Liver (tissue), 9 donors: ENCODE measurements around the gene KRTAP6-3. TPM values are rescaled to one million over a fixed set of nuclear protein-coding genes. Genes with fewer than 3 reads are reported as not detected.

Experiments
- DNase-seq: peaks from one replicate; pipeline ENCODE4 v3.0.0-alpha.2; 2017; ENCODE audit warnings: low spot score
- H3K27ac ChIP-seq, 2 donors: one replicate each; pipeline ENCODE4 v1.7.0; 2013; ENCODE audit warnings: inconsistent platforms in 2 of 2, low read length in 2 of 2, control low read depth in 1 of 2, low read depth in 1 of 2, mild to moderate bottlenecking in 1 of 2
- H3K27me3 ChIP-seq, 4 donors: one replicate each; pipeline versions ENCODE4 v1.6.1 to v1.7.0; 2013; ENCODE audit warnings: low read length in 3 of 4, inconsistent platforms in 1 of 4, mild to moderate bottlenecking in 1 of 4, moderate library complexity in 1 of 4; ENCODE audit not compliant: control insufficient read depth in 4 of 4, insufficient read depth in 4 of 4
- H3K36me3 ChIP-seq, 4 donors: one replicate each; pipeline versions ENCODE4 v1.6.1 to v1.7.0; 2013; ENCODE audit warnings: low read length in 3 of 4, mild to moderate bottlenecking in 3 of 4, low read depth in 1 of 4, moderate library complexity in 1 of 4; ENCODE audit not compliant: control insufficient read depth in 4 of 4, insufficient read depth in 3 of 4
- H3K4me1 ChIP-seq, 4 donors: one replicate each; pipeline versions ENCODE4 v1.6.1 to v1.7.0; 2013; ENCODE audit warnings: low read length in 3 of 4, mild to moderate bottlenecking in 3 of 4, moderate library complexity in 1 of 4; ENCODE audit not compliant: control insufficient read depth in 4 of 4, insufficient read depth in 4 of 4
- H3K4me3 ChIP-seq, 3 donors: one replicate each; pipeline versions ENCODE4 v1.6.1 to v1.7.0; 2013; ENCODE audit warnings: low read length in 3 of 3, control low read depth in 1 of 3, low read depth in 1 of 3, mild to moderate bottlenecking in 1 of 3
- H3K9ac ChIP-seq, 2 donors: one replicate each; pipeline ENCODE4 v1.7.0; 2013; ENCODE audit warnings: low read length in 2 of 2, mild to moderate bottlenecking in 2 of 2, moderate library complexity in 2 of 2, control low read depth in 1 of 2, low read depth in 1 of 2
- H3K9me3 ChIP-seq, 4 donors: one replicate each; pipeline versions ENCODE4 v1.6.1 to v1.7.0; 2013; ENCODE audit warnings: low read length in 3 of 4; ENCODE audit not compliant: control insufficient read depth in 4 of 4
- ATF3 ChIP-seq: IDR thresholded peaks from 2 replicates; pipeline ENCODE4 v1.6.1; 2016; ENCODE audit warnings: antibody characterized with exemption
- CTCF ChIP-seq: fragments of 150-350 bp; IDR thresholded peaks from 2 replicates; pipeline ENCODE4 v1.5.1; 2017; ENCODE audit warnings: improper control_type of control experiment, low read depth, low read length; ENCODE audit not compliant: missing input control
- FOXA1 ChIP-seq: IDR thresholded peaks from 2 replicates; pipeline ENCODE4 v1.6.1; 2016; ENCODE audit warnings: antibody characterized with exemption
- FOXA2 ChIP-seq: IDR thresholded peaks from 2 replicates; pipeline ENCODE4 v1.6.1; 2016; ENCODE audit warnings: antibody characterized with exemption
- GABPA ChIP-seq, 2 donors: IDR thresholded peaks in 1 of 2; conservative IDR thresholded peaks in 1 of 2; 2 replicates each; pipeline ENCODE4 v1.6.1; 2016; ENCODE audit warnings: antibody characterized with exemption in 2 of 2, mild to moderate bottlenecking in 1 of 2, moderate library complexity in 1 of 2
- HNF4G ChIP-seq: IDR thresholded peaks from 2 replicates; pipeline ENCODE4 v1.6.1; 2016; ENCODE audit warnings: antibody characterized with exemption
- JUND ChIP-seq, 2 donors: IDR thresholded peaks; 2 replicates each; pipeline ENCODE4 v1.6.1; 2016; ENCODE audit warnings: antibody characterized with exemption in 2 of 2
- MAX ChIP-seq: IDR thresholded peaks from 2 replicates; pipeline ENCODE4 v1.6.1; 2016; ENCODE audit warnings: antibody characterized with exemption
- RAD21 ChIP-seq, 2 donors: IDR thresholded peaks; 2 replicates each; pipeline ENCODE4 v1.6.1; 2016; ENCODE audit warnings: antibody characterized with exemption in 2 of 2, mild to moderate bottlenecking in 2 of 2
- REST ChIP-seq: IDR thresholded peaks from 2 replicates; pipeline ENCODE4 v1.6.1; 2016; ENCODE audit warnings: antibody characterized with exemption, mild to moderate bottlenecking
- TAF1 ChIP-seq: conservative IDR thresholded peaks from 2 replicates; pipeline ENCODE4 v1.6.1; 2016; ENCODE audit warnings: antibody characterized with exemption, mild to moderate bottlenecking
- ZBTB33 ChIP-seq: IDR thresholded peaks from 2 replicates; pipeline ENCODE4 v1.6.1; 2016; ENCODE audit warnings: antibody characterized with exemption
- WGBS: extraction: QIAGEN DNeasy Blood & Tissue Kit; methylation state at CpG from one replicate; pipeline ENCODE4 v1.1.7; 2013; 5-methylcytosine and 5-hydroxymethylcytosine counted together
- polyA plus RNA-seq, 2 donors: library from polyadenylated mRNA; stranded (reverse) in 1 of 2; unstranded in 1 of 2; fragments of 200-250 nt in 1 of 2; fragments of >200 nt in 1 of 2; fragmentation: Nextera tagmentation in 1 of 2; extraction: Ambion mirVana in 1 of 2; gene quantifications; one replicate each; pipeline versions ENCODE4 v1.2.1 to v1.2.3, GENCODE V29; 2013 to 2015
- total RNA-seq, 2 donors: library from RNA; depleted of rRNA; stranded (reverse); fragments of >200 nt; gene quantifications; one replicate each; pipeline ENCODE4 v1.2.3, GENCODE V29; 2014
- donor health status: healthy.
- donor health status: healthy.
- donor health status: healthy.
- donor health status: healthy.
- donor health status: healthy.

The KRTAP6-3 gene
- total and polyA plus RNA-seq, 4 donors: not detected

- WGBS: 66% methylated on average over 3 of the region's 3 CpGs
- H3K36me3 ChIP-seq: no peaks in the 10 kb centered on the region
- H3K4me1 ChIP-seq: no peaks in the 10 kb centered on the region
- no peak for DNase-seq
- H3K9me3 ChIP-seq: no peaks in the 10 kb centered on the region
- TF ChIP-seq JUND (IDR thresholded peaks at IDR 0.05) (no peak), ATF3 (no peak), FOXA2 (no peak), RAD21 (IDR thresholded peaks at IDR 0.05) (no peak)
- H3K27ac ChIP-seq: no peak within 1 kb of the TSS
- no peaks in the 10 kb centered on the region for H3K27me3 ChIP-seq
- no peak within 1 kb of the TSS for H3K4me3 ChIP-seq
- no peak within 1 kb of the TSS for H3K9ac ChIP-seq
Measured at GRCh38 chr21:30620522-30620921, 28.3 kb downstream of the KRTAP6-3 start, which contains the start of gene KRTAP20-4. KRTAP20-4 (plus strand) TSS chr21:30620627.

GRCh38 chr21:30623362-30623761 is 31.1 kb downstream of the KRTAP6-3 start:
- DNase-seq: no peak
- H3K4me1 ChIP-seq: no peaks in the 10 kb centered on the region
- no peaks in the 10 kb centered on the region for H3K27me3 ChIP-seq
- 78% methylated on average over 3 of the region's 3 CpGs for WGBS
- H3K36me3 ChIP-seq: no peaks in the 10 kb centered on the region
- H3K27ac ChIP-seq: no peak overlapping the region
- no peak overlapping the region for H3K9ac ChIP-seq
- TF ChIP-seq CTCF: no peak
- no peak for TF ChIP-seq FOXA1
- TF ChIP-seq TAF1: no peak
- TF ChIP-seq JUND (IDR thresholded peaks at IDR 0.05): no peak
- TF ChIP-seq MAX: no peak
- TF ChIP-seq HNF4G: no peak
- no peak for TF ChIP-seq REST
- no peaks in the 10 kb centered on the region for H3K9me3 ChIP-seq
- no peak overlapping the region for H3K4me3 ChIP-seq

GRCh38 chr21:30625449-30626165 is 33.4 kb downstream of the KRTAP6-3 start:
- DNase-seq: no peak
- H3K4me3 ChIP-seq: no peak overlapping the region
- no peaks in the 10 kb centered on the region for H3K9me3 ChIP-seq
- no peak overlapping the region for H3K27ac ChIP-seq
- WGBS: 68% methylated on average over 4 of the region's 4 CpGs
- H3K9ac ChIP-seq: no peak overlapping the region
- no peaks in the 10 kb centered on the region for H3K36me3 ChIP-seq
- no peaks in the 10 kb centered on the region for H3K27me3 ChIP-seq
- no peaks in the 10 kb centered on the region for H3K4me1 ChIP-seq
- no peak for TF ChIP-seq CTCF
- TF ChIP-seq ZBTB33: no peak
- no peak for TF ChIP-seq GABPA (IDR thresholded peaks at IDR 0.05 in 1 of 2, conservative IDR thresholded peaks at IDR 0.05 in 1 of 2)
- TF ChIP-seq ATF3: no peak
- TF ChIP-seq HNF4G: no peak
